Skin of body (tissue), 2 donors: ENCODE measurements around the gene CNTRL. TPM values are rescaled to one million over a fixed set of nuclear protein-coding genes. Genes with fewer than 3 reads are reported as not detected.
A peak's percentile ranks its signal among the peaks of the same experiment; 100 is the strongest.

ENCODE experiments used
- DNase-seq: peaks from one replicate; lab custom pipeline; 2025; lab: John Stamatoyannopoulos, UW
- total RNA-seq: library from RNA; depleted of rRNA; stranded (reverse); fragments of >200 nt; gene quantifications from one replicate; pipeline ENCODE4 v1.2.3, GENCODE V29; 2014

CNTRL gene
- total RNA-seq, 1 donor from 2014 or later, result 21.6 TPM

- no peak for DNase-seq
These were observed 125.6 kb downstream of the CNTRL start for GRCh38 chr9:121200356-121200755.

GRCh38 chr9:121201045-121201737, 126.4 kb downstream of the CNTRL start:
- DNase-seq, result no peak

GRCh38 chr9:121201738-121202533, 127.2 kb downstream of the CNTRL start, which contains the start of gene RAB14:
TSS of gene RAB14 (minus strand) at chr9:121201869. CDS start at chr9:121193412, 8,457 bp downstream.
- peak; percentile 98 for DNase-seq

GRCh38 chr9:121204121-121204520, 129.4 kb downstream of the CNTRL start:
- no peak for DNase-seq

- no peak for DNase-seq
These were observed 129.9 kb downstream of the CNTRL start for GRCh38 chr9:121204611-121205010.

GRCh38 chr9:121206516-121207370, 132.0 kb downstream of the CNTRL start:
- no peak for DNase-seq

- DNase-seq, result no peak
These were observed 132.7 kb downstream of the CNTRL start for GRCh38 chr9:121207371-121207940.

- no peak for DNase-seq
These were observed 135.8 kb downstream of the CNTRL start for GRCh38 chr9:121210536-121210935.

GRCh38 chr9:121213136-121213806, 138.5 kb downstream of the CNTRL start:
- peak; percentile 84 for DNase-seq

GRCh38 chr9:121214005-121214404, 139.2 kb downstream of the CNTRL start:
- DNase-seq, result no peak

- DNase-seq, result no peak
These were observed 141.6 kb downstream of the CNTRL start for GRCh38 chr9:121216271-121216805.

- DNase-seq, result no peak
These were observed 143.0 kb downstream of the CNTRL start for GRCh38 chr9:121217609-121218292.

GRCh38 chr9:121218357-121219027, 143.7 kb downstream of the CNTRL start:
- DNase-seq, result no peak

GRCh38 chr9:121219530-121219929, 144.8 kb downstream of the CNTRL start:
- no peak for DNase-seq

- no peak for DNase-seq
These were observed 146.4 kb downstream of the CNTRL start for GRCh38 chr9:121220996-121221663.

- DNase-seq, result no peak
These were observed 146.9 kb downstream of the CNTRL start for GRCh38 chr9:121221664-121222055.

- peak; percentile 56 for DNase-seq
These were observed 147.9 kb downstream of the CNTRL start for GRCh38 chr9:121222524-121223171.

- DNase-seq, result no peak
These were observed 150.5 kb downstream of the CNTRL start for GRCh38 chr9:121225240-121225639.
